ENCODE results near the gene PDE6H. TPM values are rescaled to one million over a fixed set of nuclear protein-coding genes. Genes with fewer than 3 reads are reported as not detected.

The PDE6H gene
- total RNA-seq, 5 donors from 2014 or later (not counting 1 experiment from before 2014, with no cell fraction given) = not detected

- peaks cover 0 to 14% of the 10 kb centered on the region in 2 experiments for H3K4me1 ChIP-seq (ENCODE audit: control insufficient read depth in 1 of 2, extremely low read depth in 1 of 2, insufficient read depth in 2 of 2, low read length in 2 of 2)
- peak overlapping the region; percentile 46 for H3K27ac ChIP-seq (ENCODE audit: low read length)
- H3K9me3 Mint-ChIP-seq = no peaks in the 10 kb centered on the region
- no peaks in the 10 kb centered on the region for H3K27me3 Mint-ChIP-seq
- peak overlapping the region; percentile 93 to 94 for H3K27ac Mint-ChIP-seq
- H3K36me3 ChIP-seq (ENCODE audit: control insufficient read depth in 2 of 2, extremely low read depth in 1 of 2, insufficient read depth in 1 of 2, low read length in 1 of 2) = peaks cover 6 to 73% of the 10 kb centered on the region in 2 donors
- H3K4me3 ChIP-seq (ENCODE audit: control insufficient read depth in 1 of 2, extremely low read depth in 1 of 2, low read length in 1 of 2) = no peak overlapping the region
- H3K4me1 Mint-ChIP-seq = peaks cover 60 to 66% (median 63%) of the 10 kb centered on the region in 3 donors
- DNase-seq (peak in 3 of 35 experiments; percentile 35 to 59 (median 37)), ATAC-seq (replicated peaks in 1 of 4) (peak in 3 of 4 experiments; percentile 25 to 41 (median 39))
- no peaks in the 10 kb centered on the region for H3K9me3 ChIP-seq
- no peaks in the 10 kb centered on the region for H3K27me3 ChIP-seq (replicated peaks in 1 of 2; ENCODE audit: control insufficient read depth in 2 of 2, extremely low read depth in 1 of 2, insufficient read depth in 2 of 2, low read length in 1 of 2)
- no CpG with 5 or more reads among the region's 1 CpG for WGBS (ENCODE audit: insufficient coverage)
- CTCF ChIA-PET = interaction anchor here (0.6 to 3.5 kb wide), 9 partner anchors 9 to 272 kb away, joined by 3 to 23 read pairs (median 4); partner anchors contain the start of gene ARHGDIB (in 1 of the 2)
- POLR2A ChIA-PET = interaction anchor here (0.9 to 1.2 kb wide), 2 partner anchors 10 to 15 kb away, joined by 8 read pairs; no protein-coding TSS in a partner anchor
- peak overlapping the region in 1 of 3 donors; percentile 22 for H3K4me3 Mint-ChIP-seq
- H3K36me3 Mint-ChIP-seq = peaks cover 75% of the 10 kb centered on the region
These were observed 35.2 kb upstream of the PDE6H start for GRCh38 chr12:14937689-14938088.

- peak within 1 kb of the TSS; percentile 93 to 94 for H3K27ac Mint-ChIP-seq
- Histone ChIP-seq H3K36me3 (ENCODE audit: control insufficient read depth in 2 of 2, extremely low read depth in 1 of 2, insufficient read depth in 1 of 2, low read length in 1 of 2) (peaks cover 6 to 72% of the 10 kb centered on the region in 2 donors), H3K27me3 (replicated peaks in 1 of 2; ENCODE audit: control insufficient read depth in 2 of 2, extremely low read depth in 1 of 2, insufficient read depth in 2 of 2, low read length in 1 of 2) (no peaks in the 10 kb centered on the region), H3K4me1 (ENCODE audit: control insufficient read depth in 1 of 2, extremely low read depth in 1 of 2, insufficient read depth in 2 of 2, low read length in 2 of 2) (peaks cover 0 to 14% of the 10 kb centered on the region in 2 experiments), H3K9me3 (no peaks in the 10 kb centered on the region), H3K27ac (ENCODE audit: low read length) (peak within 1 kb of the TSS; percentile 46), H3K4me3 (ENCODE audit: control insufficient read depth in 1 of 2, extremely low read depth in 1 of 2, low read length in 1 of 2) (no peak within 1 kb of the TSS)
- peaks cover 58 to 64% (median 59%) of the 10 kb centered on the region in 3 donors for H3K4me1 Mint-ChIP-seq
- no peaks in the 10 kb centered on the region for H3K27me3 Mint-ChIP-seq
- WGBS (ENCODE audit: insufficient coverage) = no CpG with 5 or more reads among the region's 3 CpGs
- DNase-seq (no peak), ATAC-seq (replicated peaks in 1 of 4) (no peak)
- peaks cover 71% of the 10 kb centered on the region for H3K36me3 Mint-ChIP-seq
- H3K4me3 Mint-ChIP-seq = peak within 1 kb of the TSS in 1 of 3 donors; percentile 22
- ChIA-PET POLR2A (no interaction called here), CTCF (interaction anchor here (0.9 to 3.5 kb wide), 4 partner anchors 23 to 214 kb away, joined by 3 to 23 read pairs (median 10); partner anchors contain the start of gene ARHGDIB (in 1 of the 2))
- no peaks in the 10 kb centered on the region for H3K9me3 Mint-ChIP-seq
These were observed 34.5 kb upstream of the PDE6H start, which contains the start of gene ERP27 for GRCh38 chr12:14938301-14938700. ERP27 (minus strand) TSS chr12:14938537; CDS start chr12:14938508, 29 bp downstream.

GRCh38 chr12:14941369-14941768, 31.5 kb upstream of the PDE6H start:
- Histone ChIP-seq H3K36me3 (ENCODE audit: control insufficient read depth in 2 of 2, extremely low read depth in 1 of 2, insufficient read depth in 1 of 2, low read length in 1 of 2) (peaks cover 3 to 71% of the 10 kb centered on the region in 2 donors), H3K4me1 (ENCODE audit: control insufficient read depth in 1 of 2, extremely low read depth in 1 of 2, insufficient read depth in 2 of 2, low read length in 2 of 2) (peaks cover 9 to 15% of the 10 kb centered on the region in 2 experiments), H3K9me3 (no peaks in the 10 kb centered on the region), H3K27me3 (replicated peaks in 1 of 2; ENCODE audit: control insufficient read depth in 2 of 2, extremely low read depth in 1 of 2, insufficient read depth in 2 of 2, low read length in 1 of 2) (no peaks in the 10 kb centered on the region), H3K4me3 (ENCODE audit: control insufficient read depth in 1 of 2, extremely low read depth in 1 of 2, low read length in 1 of 2) (no peak overlapping the region), H3K27ac (ENCODE audit: low read length) (no peak overlapping the region)
- H3K4me1 Mint-ChIP-seq = peaks cover 74 to 80% (median 77%) of the 10 kb centered on the region in 3 donors
- no peak for DNase-seq
- POLR2A ChIA-PET = interaction anchor here in 1 of 2 donors (0.6 to 1.2 kb wide), 2 partner anchors 68 to 163 kb away, joined by 4 to 11 read pairs; no protein-coding TSS in a partner anchor
- H3K36me3 Mint-ChIP-seq = peaks cover 67% of the 10 kb centered on the region
- H3K27ac Mint-ChIP-seq = no peak overlapping the region
- H3K4me3 Mint-ChIP-seq = no peak overlapping the region
- WGBS (ENCODE audit: insufficient coverage) = no CpG with 5 or more reads among the region's 2 CpGs
- peak in 1 of 4 experiments; percentile 25 for ATAC-seq (replicated peaks in 1 of 4)
- CTCF ChIA-PET = interaction anchor here (0.6 to 1.4 kb wide), 4 partner anchors 10 to 54 kb away, joined by 3 to 14 read pairs (median 3); no protein-coding TSS in a partner anchor
- no peaks in the 10 kb centered on the region for H3K9me3 Mint-ChIP-seq
- H3K27me3 Mint-ChIP-seq = no peaks in the 10 kb centered on the region

- no peaks in the 10 kb centered on the region for H3K9me3 Mint-ChIP-seq
- no peak for DNase-seq
- H3K4me1 Mint-ChIP-seq = peaks cover 74 to 81% (median 78%) of the 10 kb centered on the region in 3 donors
- ATAC-seq (replicated peaks in 1 of 4) = peak in 1 of 4 experiments; percentile 14
- peak overlapping the region; percentile 8 to 53 for H3K27ac Mint-ChIP-seq
- CTCF ChIA-PET = interaction anchor here (1.2 to 1.4 kb wide), 2 partner anchors 53 kb away, joined by 3 to 14 read pairs; no protein-coding TSS in a partner anchor
- peaks cover 3 to 73% of the 10 kb centered on the region in 2 donors for H3K36me3 ChIP-seq (ENCODE audit: control insufficient read depth in 2 of 2, extremely low read depth in 1 of 2, insufficient read depth in 1 of 2, low read length in 1 of 2)
- no peak overlapping the region for H3K4me3 Mint-ChIP-seq
- H3K4me1 ChIP-seq (ENCODE audit: control insufficient read depth in 1 of 2, extremely low read depth in 1 of 2, insufficient read depth in 2 of 2, low read length in 2 of 2) = peaks cover 19 to 21% of the 10 kb centered on the region in 2 experiments
- no peaks in the 10 kb centered on the region for H3K9me3 ChIP-seq
- no peaks in the 10 kb centered on the region for H3K27me3 Mint-ChIP-seq
- H3K27ac ChIP-seq (ENCODE audit: low read length) = no peak overlapping the region
- POLR2A ChIA-PET = no interaction called here
- H3K4me3 ChIP-seq (ENCODE audit: control insufficient read depth in 1 of 2, extremely low read depth in 1 of 2, low read length in 1 of 2) = no peak overlapping the region
- H3K36me3 Mint-ChIP-seq = peaks cover 69% of the 10 kb centered on the region
- no peaks in the 10 kb centered on the region for H3K27me3 ChIP-seq (replicated peaks in 1 of 2; ENCODE audit: control insufficient read depth in 2 of 2, extremely low read depth in 1 of 2, insufficient read depth in 2 of 2, low read length in 1 of 2)
- 83% methylated on average over 6 of the region's 12 CpGs for WGBS (ENCODE audit: insufficient coverage)
These were observed 30.5 kb upstream of the PDE6H start for GRCh38 chr12:14942196-14942931.

GRCh38 chr12:14946162-14946561, 26.7 kb upstream of the PDE6H start:
- Mint-ChIP-seq H3K4me1 (peaks cover 78 to 82% (median 81%) of the 10 kb centered on the region in 3 donors), H3K9me3 (no peaks in the 10 kb centered on the region), H3K36me3 (peaks cover 74% of the 10 kb centered on the region), H3K27ac (peak overlapping the region; percentile 96 to 99), H3K27me3 (no peaks in the 10 kb centered on the region), H3K4me3 (peak overlapping the region; percentile 10 to 97 (median 14))
- CTCF ChIA-PET = no interaction called here
- DNase-seq = no peak
- H3K36me3 ChIP-seq (ENCODE audit: control insufficient read depth in 2 of 2, extremely low read depth in 1 of 2, insufficient read depth in 1 of 2, low read length in 1 of 2) = peaks cover 3 to 94% of the 10 kb centered on the region in 2 donors
- peak overlapping the region; percentile 97 for H3K27ac ChIP-seq (ENCODE audit: low read length)
- no peak for ATAC-seq (replicated peaks in 1 of 4)
- no peak overlapping the region for H3K4me3 ChIP-seq (ENCODE audit: control insufficient read depth in 1 of 2, extremely low read depth in 1 of 2, low read length in 1 of 2)
- no peaks in the 10 kb centered on the region for H3K27me3 ChIP-seq (replicated peaks in 1 of 2; ENCODE audit: control insufficient read depth in 2 of 2, extremely low read depth in 1 of 2, insufficient read depth in 2 of 2, low read length in 1 of 2)
- POLR2A ChIA-PET = interaction anchor here (0.8 to 1.1 kb wide), 3 partner anchors 13 to 173 kb away, joined by 3 read pairs; no protein-coding TSS in a partner anchor
- peaks cover 40 to 55% of the 10 kb centered on the region in 2 experiments for H3K4me1 ChIP-seq (ENCODE audit: control insufficient read depth in 1 of 2, extremely low read depth in 1 of 2, insufficient read depth in 2 of 2, low read length in 2 of 2)
- H3K9me3 ChIP-seq = no peaks in the 10 kb centered on the region
- WGBS (ENCODE audit: insufficient coverage) = 47% methylated on average over 2 of the region's 2 CpGs

GRCh38 chr12:14946861-14947260, 26.0 kb upstream of the PDE6H start:
- peak overlapping the region; percentile 97 for H3K27ac ChIP-seq (ENCODE audit: low read length)
- ATAC-seq (replicated peaks in 1 of 4) = no peak
- CTCF ChIA-PET = interaction anchor here in 1 of 2 donors (1.2 kb wide), 1 partner anchor 176 kb away, joined by 3 read pairs; a partner anchor contains a TSS
- no CpG with 5 or more reads among the region's 1 CpG for WGBS (ENCODE audit: insufficient coverage)
- peaks cover 84 to 88% (median 86%) of the 10 kb centered on the region in 3 donors for H3K4me1 Mint-ChIP-seq
- POLR2A ChIA-PET = interaction anchor here in 1 of 2 donors (1.8 kb wide), 1 partner anchor 10 kb away, joined by 6 read pairs; no protein-coding TSS in a partner anchor
- no peaks in the 10 kb centered on the region for H3K9me3 ChIP-seq
- DNase-seq = no peak
- peak overlapping the region; percentile 10 to 97 (median 57) for H3K4me3 Mint-ChIP-seq
- no peak overlapping the region for H3K4me3 ChIP-seq (ENCODE audit: control insufficient read depth in 1 of 2, extremely low read depth in 1 of 2, low read length in 1 of 2)
- H3K27ac Mint-ChIP-seq = peak overlapping the region; percentile 96 to 99
- peaks cover 47 to 62% of the 10 kb centered on the region in 2 experiments for H3K4me1 ChIP-seq (ENCODE audit: control insufficient read depth in 1 of 2, extremely low read depth in 1 of 2, insufficient read depth in 2 of 2, low read length in 2 of 2)
- no peaks in the 10 kb centered on the region for H3K27me3 Mint-ChIP-seq
- no peaks in the 10 kb centered on the region for H3K9me3 Mint-ChIP-seq
- H3K36me3 Mint-ChIP-seq = peaks cover 75% of the 10 kb centered on the region
- peaks cover 3 to 92% of the 10 kb centered on the region in 2 donors for H3K36me3 ChIP-seq (ENCODE audit: control insufficient read depth in 2 of 2, extremely low read depth in 1 of 2, insufficient read depth in 1 of 2, low read length in 1 of 2)
- H3K27me3 ChIP-seq (replicated peaks in 1 of 2; ENCODE audit: control insufficient read depth in 2 of 2, extremely low read depth in 1 of 2, insufficient read depth in 2 of 2, low read length in 1 of 2) = no peaks in the 10 kb centered on the region

Data from T-cell (primary cell).